T-helper 22 cell (primary cell): ENCODE data around the gene SLX4IP.
"Not testable (repeated sequence)": the region's sequence is repeated elsewhere in the genome, so short reads cannot be mapped to it uniquely, and the experiment has no call there.

Experiments used
- DNase-seq: peaks from one replicate; pipeline ENCODE4 v3.0.0-alpha.2; 2020; ENCODE audit warnings: low read depth

SLX4IP gene

DNA sequence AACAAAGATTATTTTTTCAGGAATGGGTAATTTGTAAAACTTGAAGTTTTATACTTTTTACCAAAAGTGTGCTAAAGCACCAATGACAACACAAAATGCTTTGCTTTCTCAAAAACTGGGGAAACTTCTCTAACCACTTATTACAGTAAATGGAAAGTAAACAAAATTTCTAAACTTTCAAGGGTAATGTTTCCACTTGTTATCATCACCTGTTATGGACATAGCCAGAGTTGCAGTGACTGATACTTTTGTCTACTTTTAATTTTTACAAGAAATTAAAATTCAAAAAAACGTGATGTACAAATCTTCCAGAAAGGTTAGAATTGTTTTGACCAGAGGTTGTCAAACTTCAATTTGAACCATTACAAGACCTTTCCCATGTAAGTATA, 138.8 kb downstream of the SLX4IP start:
- no peak for DNase-seq

- no peak for DNase-seq
Measured at GRCh38 chr20:10576411-10577090, 141.4 kb downstream of the SLX4IP start.

GRCh38 chr20:10577648-10578047, 142.5 kb downstream of the SLX4IP start:
- no peak for DNase-seq

DNA sequence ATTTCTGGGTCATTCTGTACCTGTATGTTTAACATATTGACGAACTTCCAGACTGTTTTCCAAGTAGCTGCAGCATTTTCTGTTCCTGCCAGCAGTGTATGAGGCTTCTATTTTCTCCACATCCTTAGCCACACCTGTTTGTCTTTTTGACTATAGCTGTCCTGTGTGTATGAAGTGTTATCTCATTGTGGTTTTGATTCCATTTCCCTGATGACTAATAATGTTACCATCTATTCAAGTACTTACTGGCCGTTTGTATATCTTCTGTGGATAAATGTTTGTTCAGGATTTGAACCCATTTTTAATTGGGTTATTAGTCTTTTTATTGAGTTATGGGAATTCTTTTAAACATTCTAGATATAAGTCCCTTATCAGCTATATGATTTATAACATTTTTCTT, 143.5 kb downstream of the SLX4IP start:
- DNase-seq: no peak

DNA sequence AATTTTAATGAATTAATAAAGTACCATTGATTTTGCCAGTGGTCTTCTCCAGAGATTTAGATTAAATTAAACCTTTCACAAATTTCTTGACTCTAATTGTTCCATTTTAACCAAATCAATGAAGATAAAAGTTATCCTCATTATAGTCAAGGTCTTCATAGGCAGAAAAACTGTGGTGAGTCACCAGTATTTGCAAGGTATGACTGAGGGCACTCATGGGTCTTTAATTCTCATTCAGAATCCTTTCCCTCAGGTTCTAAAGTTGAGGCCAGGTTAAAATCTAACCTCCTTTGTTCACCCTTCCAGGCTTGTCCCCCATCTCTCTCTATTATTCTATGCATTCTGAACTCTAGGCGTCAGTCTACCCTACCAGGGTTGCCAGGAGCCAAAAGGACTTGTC, 144.8 kb downstream of the SLX4IP start:
- DNase-seq: no peak

DNA sequence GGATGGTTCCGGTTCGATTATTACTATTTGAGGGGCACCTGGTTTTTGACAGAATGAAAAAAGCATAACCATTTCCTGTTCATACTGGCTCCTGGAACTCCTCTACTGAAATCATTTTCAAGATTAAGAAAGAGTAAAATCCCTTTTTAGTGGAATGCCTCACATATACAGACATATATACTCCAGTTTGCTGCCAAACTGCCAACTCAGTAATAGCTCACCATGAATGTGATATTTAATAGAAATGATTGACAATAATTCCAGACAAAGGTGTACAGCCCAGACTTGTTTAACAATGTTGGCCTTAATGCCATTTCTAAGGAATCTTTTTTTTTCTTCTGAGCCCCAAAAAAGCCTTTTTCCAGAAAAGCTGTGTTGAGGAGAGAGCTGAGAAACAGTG, 145.6 kb downstream of the SLX4IP start:
- DNase-seq: no peak

DNA sequence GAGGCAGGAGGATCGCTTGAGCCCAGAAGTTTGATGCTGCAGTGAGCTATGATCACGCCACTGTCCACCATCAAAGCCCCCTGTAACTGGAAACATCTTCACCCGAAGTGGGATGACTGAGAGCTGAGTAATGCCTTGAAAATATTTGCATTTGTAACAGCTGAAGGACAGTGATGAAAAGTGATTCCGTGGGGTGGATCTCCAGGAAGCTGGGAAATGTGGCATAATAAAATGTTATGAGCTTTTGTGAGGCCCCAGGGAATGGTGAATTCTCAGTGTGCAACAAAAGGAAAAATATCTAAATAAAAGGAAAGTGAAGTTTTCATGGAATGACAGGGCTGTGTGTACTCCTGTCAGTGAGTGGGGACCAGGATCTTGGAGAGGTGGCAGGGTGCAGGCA, 146.7 kb downstream of the SLX4IP start:
- no peak for DNase-seq

DNA sequence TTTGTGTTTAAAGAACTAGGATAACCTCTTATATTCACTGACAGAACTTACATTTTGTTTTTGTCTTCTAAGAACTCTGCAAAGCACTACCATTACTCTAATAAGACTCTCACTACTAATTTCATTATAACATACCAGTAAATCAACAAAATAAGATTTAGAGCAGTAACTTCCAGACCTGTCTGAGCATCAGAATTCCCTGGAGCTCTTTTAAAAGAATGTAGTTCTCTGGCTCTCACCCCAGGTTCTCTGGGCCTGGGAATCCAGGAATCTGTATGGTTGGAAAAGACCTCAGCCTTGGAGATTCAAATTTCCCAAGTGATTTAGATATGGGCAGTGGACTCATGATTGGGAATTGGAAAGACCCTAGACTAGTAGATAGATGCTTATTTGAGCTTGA, 149.3 kb downstream of the SLX4IP start:
- no peak for DNase-seq

- no peak for DNase-seq
Measured at GRCh38 chr20:10585308-10585707, 150.2 kb downstream of the SLX4IP start.

GRCh38 chr20:10586296-10586695, 151.2 kb downstream of the SLX4IP start:
- no peak for DNase-seq

DNA sequence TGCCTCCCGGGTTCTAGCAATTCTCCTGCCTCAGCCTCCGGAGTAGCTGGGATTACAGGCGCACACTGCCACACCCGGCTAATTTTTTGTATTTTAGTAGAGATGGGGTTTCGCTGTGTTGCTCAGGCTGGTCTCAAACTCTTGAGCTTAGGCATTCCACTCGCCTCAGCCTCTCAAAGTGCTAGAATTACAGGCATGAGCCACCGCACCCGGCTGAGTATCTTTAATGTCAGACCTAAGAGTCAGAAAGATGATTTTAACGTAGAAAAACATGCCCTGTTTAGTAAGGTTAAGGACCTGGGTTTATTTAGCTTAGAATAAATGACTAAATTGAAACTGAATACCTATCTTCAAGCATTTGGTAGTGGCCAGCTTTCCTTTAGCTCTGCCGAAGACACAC, 155.3 kb downstream of the SLX4IP start:
- DNase-seq: not testable (repeated sequence)

- no peak for DNase-seq
Measured at GRCh38 chr20:10590950-10591671, 156.0 kb downstream of the SLX4IP start.

GRCh38 chr20:10591946-10592521, 156.9 kb downstream of the SLX4IP start:
- DNase-seq: no peak

GRCh38 chr20:10594296-10594868, 159.3 kb downstream of the SLX4IP start:
- no peak for DNase-seq

- no peak for DNase-seq
Measured at GRCh38 chr20:10595266-10595665, 160.2 kb downstream of the SLX4IP start.

DNA sequence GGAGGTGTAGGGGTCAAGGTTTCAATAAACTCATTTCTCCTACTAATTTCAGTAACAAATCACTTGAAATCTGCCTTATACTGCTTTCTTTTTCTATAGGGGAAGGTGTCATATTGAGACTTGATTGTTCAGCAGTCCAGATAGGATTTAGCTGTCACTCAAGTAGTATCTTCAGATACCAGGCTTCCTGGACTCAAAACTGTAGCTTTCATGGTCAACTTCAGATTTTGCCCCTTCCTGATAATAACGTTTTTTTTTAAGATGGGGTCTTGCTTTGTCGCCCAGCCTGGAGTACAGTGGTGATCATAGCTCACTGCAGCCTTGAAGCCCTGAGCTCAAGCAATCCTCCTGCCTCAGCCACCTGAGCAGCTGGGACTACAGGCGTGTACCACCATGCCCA, 160.9 kb downstream of the SLX4IP start:
- no peak for DNase-seq

GRCh38 chr20:10596710-10597121, 161.6 kb downstream of the SLX4IP start:
- DNase-seq: no peak

- no peak for DNase-seq
Measured at GRCh38 chr20:10597637-10598036, 162.5 kb downstream of the SLX4IP start.

DNA sequence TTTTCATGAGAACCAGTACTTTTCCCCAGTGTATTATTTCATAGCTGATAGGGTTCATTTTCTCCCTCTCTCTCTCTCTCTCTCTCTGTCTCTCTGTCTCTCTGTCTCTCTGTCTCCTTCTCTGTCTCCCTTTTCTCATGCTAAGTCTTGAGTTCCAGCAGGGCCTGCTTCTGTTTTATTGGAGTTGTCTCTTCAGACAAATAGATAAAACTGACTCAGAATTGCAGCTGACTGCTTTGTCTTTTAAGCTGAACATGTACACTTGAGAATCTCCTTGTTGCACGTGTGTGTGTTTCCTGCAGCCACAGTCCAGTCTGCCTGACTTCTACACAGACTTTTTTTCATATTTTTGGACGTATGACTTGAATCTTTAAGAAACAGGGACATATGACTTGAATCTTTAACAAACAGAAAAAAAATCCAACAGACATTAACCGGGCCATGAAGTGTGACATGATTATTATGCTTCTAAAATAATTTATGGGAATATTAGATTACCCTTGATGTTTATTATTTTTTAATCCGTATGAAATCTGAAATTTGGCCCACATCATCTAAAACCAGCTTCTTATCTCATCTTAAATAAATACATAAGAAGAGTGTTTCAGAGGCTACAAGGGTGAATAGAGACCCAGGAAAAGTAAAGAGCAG, 167.2 kb downstream of the SLX4IP start:
- DNase-seq: no peak

GRCh38 chr20:10603378-10603777, 168.3 kb downstream of the SLX4IP start:
- DNase-seq: no peak

- DNase-seq: no peak
Measured at GRCh38 chr20:10603971-10604864, 169.1 kb downstream of the SLX4IP start.
